ENCODE results near the gene C10orf88. TPM values are rescaled to one million over a fixed set of nuclear protein-coding genes. Genes with fewer than 3 reads are reported as not detected.

Gene C10orf88
- total and polyA plus RNA-seq, 2 donors from 2014 or later: 4.3 to 7.6 TPM

DNA sequence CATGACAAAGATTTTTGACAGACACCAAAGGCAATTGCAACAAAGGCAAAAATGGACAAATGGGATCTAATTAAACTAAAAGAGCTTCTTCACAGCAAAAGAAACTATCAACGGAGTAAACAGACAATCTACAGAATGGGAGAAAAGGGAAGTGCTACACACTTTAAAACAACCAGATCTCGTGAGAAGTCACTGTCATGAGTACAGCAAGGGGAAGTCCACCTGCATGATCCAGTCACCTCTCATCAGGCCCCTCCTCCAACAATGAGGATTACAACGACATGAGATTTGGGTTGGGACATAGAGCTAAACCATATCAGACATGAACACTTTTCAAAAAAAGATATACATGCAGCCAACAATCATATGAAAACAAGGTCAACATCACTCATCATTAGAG lies 14.7 kb upstream of the C10orf88 start:
- DNase-seq (no peak), FAIRE-seq (no peak)
- no peaks in the 10 kb centered on the region for H3K36me3 ChIP-seq (ENCODE audit: control insufficient read depth in 2 of 3, insufficient read depth in 3 of 3, low read length in 3 of 3)
- H3K4me1 ChIP-seq (ENCODE audit: control insufficient read depth in 2 of 3, insufficient read depth in 2 of 3, low read depth in 1 of 3, low read length in 3 of 3): no peaks in the 10 kb centered on the region
- H3K27me3 ChIP-seq (ENCODE audit: control insufficient read depth, insufficient read depth, low read length): no peaks in the 10 kb centered on the region
- intact Hi-C loops (cut with DNase I): no loop called here
- no peak overlapping the region for H3K4me3 ChIP-seq (ENCODE audit: low read length in 3 of 3)
- H3K9me3 ChIP-seq (ENCODE audit: control insufficient read depth in 2 of 3, insufficient read depth in 1 of 3, low read length in 3 of 3): no peaks in the 10 kb centered on the region
- no peak overlapping the region for H3K9ac ChIP-seq (ENCODE audit: low read length in 3 of 3)
- TF ChIP-seq, protein P1, sequence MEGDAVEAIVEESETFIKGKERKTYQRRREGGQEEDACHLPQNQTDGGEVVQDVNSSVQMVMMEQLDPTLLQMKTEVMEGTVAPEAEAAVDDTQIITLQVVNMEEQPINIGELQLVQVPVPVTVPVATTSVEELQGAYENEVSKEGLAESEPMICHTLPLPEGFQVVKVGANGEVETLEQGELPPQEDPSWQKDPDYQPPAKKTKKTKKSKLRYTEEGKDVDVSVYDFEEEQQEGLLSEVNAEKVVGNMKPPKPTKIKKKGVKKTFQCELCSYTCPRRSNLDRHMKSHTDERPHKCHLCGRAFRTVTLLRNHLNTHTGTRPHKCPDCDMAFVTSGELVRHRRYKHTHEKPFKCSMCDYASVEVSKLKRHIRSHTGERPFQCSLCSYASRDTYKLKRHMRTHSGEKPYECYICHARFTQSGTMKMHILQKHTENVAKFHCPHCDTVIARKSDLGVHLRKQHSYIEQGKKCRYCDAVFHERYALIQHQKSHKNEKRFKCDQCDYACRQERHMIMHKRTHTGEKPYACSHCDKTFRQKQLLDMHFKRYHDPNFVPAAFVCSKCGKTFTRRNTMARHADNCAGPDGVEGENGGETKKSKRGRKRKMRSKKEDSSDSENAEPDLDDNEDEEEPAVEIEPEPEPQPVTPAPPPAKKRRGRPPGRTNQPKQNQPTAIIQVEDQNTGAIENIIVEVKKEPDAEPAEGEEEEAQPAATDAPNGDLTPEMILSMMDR (IDR thresholded peaks at IDR 0.05; ENCODE audit: borderline replicate concordance, extremely low read depth, insufficient read depth): no peak
- H3K27ac ChIP-seq (ENCODE audit: low read depth in 2 of 2, low read length in 2 of 2): no peak overlapping the region

DNA sequence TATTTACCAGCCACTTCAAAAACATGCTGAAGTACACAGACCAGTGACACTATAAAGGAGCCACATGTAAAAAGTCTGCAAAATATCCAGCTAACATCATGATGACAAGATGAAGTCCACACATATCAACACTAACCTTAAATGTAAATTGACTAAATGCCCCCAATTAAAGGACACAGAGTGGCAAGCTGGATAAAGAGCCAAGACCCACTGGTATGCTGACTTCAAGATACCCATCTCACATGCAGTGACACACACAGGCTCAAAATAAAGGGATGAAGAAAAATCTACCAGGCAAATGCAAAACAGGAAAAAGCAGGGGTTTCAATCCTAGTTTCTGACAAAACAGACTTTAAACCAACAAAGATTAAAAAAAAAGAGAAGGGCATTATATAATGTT lies 12.9 kb upstream of the C10orf88 start:
- no peak overlapping the region for H3K4me3 ChIP-seq (ENCODE audit: low read length in 3 of 3)
- FAIRE-seq: no peak
- no peaks in the 10 kb centered on the region for H3K36me3 ChIP-seq (ENCODE audit: control insufficient read depth in 2 of 3, insufficient read depth in 3 of 3, low read length in 3 of 3)
- no peaks in the 10 kb centered on the region for H3K27me3 ChIP-seq (ENCODE audit: control insufficient read depth, insufficient read depth, low read length)
- H3K4me1 ChIP-seq (ENCODE audit: control insufficient read depth in 2 of 3, insufficient read depth in 2 of 3, low read depth in 1 of 3, low read length in 3 of 3): no peaks in the 10 kb centered on the region
- H3K27ac ChIP-seq (ENCODE audit: low read depth in 2 of 2, low read length in 2 of 2): no peak overlapping the region
- no peak overlapping the region for H3K9ac ChIP-seq (ENCODE audit: low read length in 3 of 3)
- no peak for DNase-seq
- intact Hi-C loops (cut with DNase I): no loop called here
- no peaks in the 10 kb centered on the region for H3K9me3 ChIP-seq (ENCODE audit: control insufficient read depth in 2 of 3, insufficient read depth in 1 of 3, low read length in 3 of 3)
- TF ChIP-seq, protein P1 (IDR thresholded peaks at IDR 0.05; ENCODE audit: borderline replicate concordance, extremely low read depth, insufficient read depth): no peak

DNA sequence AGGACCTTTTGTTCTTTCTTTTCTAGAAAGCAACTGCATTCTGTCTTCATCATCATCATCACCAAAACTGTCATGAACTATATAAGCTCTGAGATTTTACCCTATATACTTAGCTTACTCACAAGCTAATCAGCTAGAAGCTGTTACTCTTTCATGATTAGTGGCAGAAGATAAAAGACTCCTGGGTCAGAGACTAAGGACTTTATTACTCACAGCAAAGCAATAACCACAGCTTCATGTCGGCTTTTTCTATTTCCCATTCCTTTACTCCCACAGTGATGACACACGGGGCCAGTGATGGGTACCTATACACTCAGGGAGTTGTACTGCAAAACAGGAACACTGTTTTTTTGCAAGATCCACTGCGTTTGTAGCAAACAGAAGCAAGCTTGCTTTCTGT lies 8.4 kb upstream of the C10orf88 start:
- Histone ChIP-seq H3K9ac (ENCODE audit: low read length in 3 of 3) (no peak overlapping the region), H3K27me3 (ENCODE audit: control insufficient read depth, insufficient read depth, low read length) (no peaks in the 10 kb centered on the region), H3K9me3 (ENCODE audit: control insufficient read depth in 2 of 3, insufficient read depth in 1 of 3, low read length in 3 of 3) (no peaks in the 10 kb centered on the region), H3K4me3 (ENCODE audit: low read length in 3 of 3) (no peak overlapping the region), H3K4me1 (ENCODE audit: control insufficient read depth in 2 of 3, insufficient read depth in 2 of 3, low read depth in 1 of 3, low read length in 3 of 3) (no peaks in the 10 kb centered on the region), H3K36me3 (ENCODE audit: control insufficient read depth in 2 of 3, insufficient read depth in 3 of 3, low read length in 3 of 3) (no peaks in the 10 kb centered on the region), H3K27ac (ENCODE audit: low read depth in 2 of 2, low read length in 2 of 2) (no peak overlapping the region)
- DNase-seq (no peak), FAIRE-seq (no peak)
- TF ChIP-seq, protein P1 (IDR thresholded peaks at IDR 0.05; ENCODE audit: borderline replicate concordance, extremely low read depth, insufficient read depth): no peak
- intact Hi-C loops (cut with DNase I): no loop called here

DNA sequence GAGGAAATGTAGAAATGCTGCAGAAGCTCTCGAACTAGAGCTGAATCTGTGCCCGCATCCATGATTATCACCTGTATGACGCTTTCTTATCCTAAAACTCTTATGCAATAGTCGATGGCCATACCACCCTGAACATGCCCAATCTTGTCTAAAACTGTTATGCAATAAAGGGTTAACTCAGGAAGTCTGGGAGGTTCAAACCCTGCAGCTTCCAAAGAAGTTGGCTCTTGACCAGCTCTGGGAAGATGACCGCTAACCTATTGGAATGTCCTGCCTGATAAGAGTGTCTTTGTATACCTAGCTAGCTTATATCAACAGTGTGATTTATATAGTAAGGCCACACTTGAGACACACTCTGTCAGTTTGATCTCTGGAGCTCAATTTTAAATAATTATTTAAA lies 3.4 kb upstream of the C10orf88 start:
- H3K4me3 ChIP-seq (ENCODE audit: low read length in 3 of 3): no peak overlapping the region
- FAIRE-seq (no peak), DNase-seq (no peak)
- peaks cover 0 to 7% (median 5%) of the 10 kb centered on the region in 3 donors for H3K4me1 ChIP-seq (ENCODE audit: control insufficient read depth in 2 of 3, insufficient read depth in 2 of 3, low read depth in 1 of 3, low read length in 3 of 3)
- TF ChIP-seq, protein P1 (IDR thresholded peaks at IDR 0.05; ENCODE audit: borderline replicate concordance, extremely low read depth, insufficient read depth): no peak
- no peaks in the 10 kb centered on the region for H3K9me3 ChIP-seq (ENCODE audit: control insufficient read depth in 2 of 3, insufficient read depth in 1 of 3, low read length in 3 of 3)
- no peaks in the 10 kb centered on the region for H3K27me3 ChIP-seq (ENCODE audit: control insufficient read depth, insufficient read depth, low read length)
- H3K36me3 ChIP-seq (ENCODE audit: control insufficient read depth in 2 of 3, insufficient read depth in 3 of 3, low read length in 3 of 3): no peaks in the 10 kb centered on the region
- intact Hi-C loops (cut with DNase I): no loop called here
- no peak overlapping the region for H3K27ac ChIP-seq (ENCODE audit: low read depth in 2 of 2, low read length in 2 of 2)
- no peak overlapping the region for H3K9ac ChIP-seq (ENCODE audit: low read length in 3 of 3)
